Measurements from ENCODE around the gene SPARCL1.

GRCh38 chr4:87505862-87506261, 23.3 kb downstream of the SPARCL1 start:
- TF ChIP-seq RXRA (IDR thresholded peaks at IDR 0.05) (no peak), CTCF (IDR thresholded peaks at IDR 0.05; ENCODE audit: low read depth, low read length, missing input control) (no peak), TAF1 (conservative IDR thresholded peaks at IDR 0.05) (no peak), ATF3 (IDR thresholded peaks at IDR 0.05) (no peak), GABPA (IDR thresholded peaks at IDR 0.05 in 1 of 2, conservative IDR thresholded peaks at IDR 0.05 in 1 of 2) (no peak), MAX (IDR thresholded peaks at IDR 0.05) (no peak), REST (IDR thresholded peaks at IDR 0.05) (no peak)

Measured in liver (tissue), 3 donors.